Amygdala (tissue), 56 donors: ENCODE data around the gene CD53.

Experiments used
- DNase-seq, 56 donors: peaks; one replicate each; lab custom pipeline; 2025; lab: John Stamatoyannopoulos, UW

CD53 gene

GRCh38 chr1:110875216-110875731 is 2.3 kb downstream of the CD53 start:
- DNase-seq, result no peak

GRCh38 chr1:110876748-110877341 is 3.9 kb downstream of the CD53 start:
- DNase-seq, result no peak

GRCh38 chr1:110877364-110877763 is 4.4 kb downstream of the CD53 start:
- DNase-seq, result no peak

GRCh38 chr1:110877776-110878175 is 4.8 kb downstream of the CD53 start:
- no peak for DNase-seq

GRCh38 chr1:110878591-110878990 is 5.6 kb downstream of the CD53 start:
- no peak for DNase-seq

GRCh38 chr1:110878993-110879392 is 6.0 kb downstream of the CD53 start:
- DNase-seq, result no peak

GRCh38 chr1:110879758-110880606 is 7.0 kb downstream of the CD53 start:
- no peak for DNase-seq

- DNase-seq, result no peak
Observed at GRCh38 chr1:110880708-110881374, 7.9 kb downstream of the CD53 start.

- DNase-seq, result no peak
Observed at GRCh38 chr1:110888049-110888448, 15.1 kb downstream of the CD53 start.

- no peak for DNase-seq
Observed at GRCh38 chr1:110888641-110889040, 15.7 kb downstream of the CD53 start.

- no peak for DNase-seq
Observed at GRCh38 chr1:110890474-110891196, 17.7 kb downstream of the CD53 start.

GRCh38 chr1:110893908-110894490 is 21.1 kb downstream of the CD53 start:
- no peak for DNase-seq

GRCh38 chr1:110896090-110896489 is 23.1 kb downstream of the CD53 start:
- DNase-seq, result no peak

GRCh38 chr1:110897681-110898080 is 24.7 kb downstream of the CD53 start:
- DNase-seq, result no peak

- DNase-seq, result no peak
Observed at GRCh38 chr1:110898734-110899457, 25.9 kb downstream of the CD53 start.

GRCh38 chr1:110899458-110899843 is 26.5 kb downstream of the CD53 start:
- DNase-seq, result no peak

- no peak for DNase-seq
Observed at GRCh38 chr1:110902820-110903463, 30.0 kb downstream of the CD53 start.

- no peak for DNase-seq
Observed at GRCh38 chr1:110903853-110904500, 31.0 kb downstream of the CD53 start.

- no peak for DNase-seq
Observed at GRCh38 chr1:110912784-110913183, 39.8 kb downstream of the CD53 start.
